ENCODE results near the gene MTMR1.

Gene MTMR1

DNA sequence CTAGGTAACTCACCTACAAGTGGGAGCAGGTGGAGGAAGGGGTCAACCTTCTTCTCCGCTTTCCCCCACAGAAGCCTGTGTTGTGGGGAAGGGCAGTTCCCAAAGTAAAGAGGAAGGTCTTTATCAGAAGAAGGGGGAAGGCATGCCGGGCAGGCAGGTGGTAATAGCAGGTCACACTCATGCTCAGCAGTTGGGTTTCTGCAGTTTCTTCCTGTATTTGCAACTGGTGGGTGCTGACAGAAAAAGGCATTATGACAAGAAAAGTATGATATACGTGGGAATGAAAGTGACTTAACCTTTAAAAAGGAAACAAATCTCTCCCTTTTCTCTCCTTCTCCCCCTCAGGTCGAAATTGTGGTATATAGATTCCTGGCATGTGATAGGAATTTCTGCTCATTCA lies 3.7 kb downstream of the MTMR1 start:
- DNase-seq (ENCODE audit: low read depth in 2 of 2), result no peak

DNA sequence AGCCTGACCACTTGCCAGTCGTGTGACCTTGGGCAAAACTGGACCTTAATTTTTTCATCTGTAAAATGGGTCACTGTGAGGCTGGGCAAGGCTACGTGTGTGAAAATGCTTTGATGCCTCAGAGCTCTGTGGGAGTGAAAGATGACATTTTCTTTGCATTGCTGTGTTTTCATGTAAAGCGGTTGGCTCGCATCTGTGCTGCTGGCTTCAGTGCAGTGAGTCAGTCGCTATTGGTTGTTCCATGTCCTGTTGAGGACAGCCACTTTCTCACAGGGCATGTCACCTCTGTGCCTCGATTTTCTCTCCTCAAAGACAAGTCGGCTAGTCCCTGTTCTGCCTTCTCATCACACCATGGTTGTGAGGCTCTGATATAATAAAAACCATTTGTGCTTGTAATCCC lies 4.4 kb downstream of the MTMR1 start:
- no peak for DNase-seq (ENCODE audit: low read depth in 2 of 2)

DNA sequence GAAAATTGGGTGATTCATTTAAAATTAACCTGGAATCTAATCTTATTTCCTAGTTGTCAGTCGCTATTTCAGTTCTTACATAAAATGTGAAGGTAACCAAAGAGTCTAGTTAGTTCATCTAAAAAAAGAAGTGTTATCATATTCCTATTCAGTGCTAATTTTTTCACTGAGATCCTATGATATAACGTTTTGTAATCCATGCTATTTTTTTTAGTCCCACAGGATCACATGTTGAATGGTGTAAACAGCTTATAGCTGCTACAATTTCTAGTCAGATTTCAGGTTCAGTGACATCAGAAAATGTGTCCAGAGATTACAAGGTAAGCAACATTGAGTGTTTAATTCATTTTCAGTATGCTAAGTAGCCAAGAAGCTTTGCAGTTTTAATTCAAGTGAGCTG lies 5.8 kb downstream of the MTMR1 start:
- no peak for DNase-seq (ENCODE audit: low read depth in 2 of 2)

DNA sequence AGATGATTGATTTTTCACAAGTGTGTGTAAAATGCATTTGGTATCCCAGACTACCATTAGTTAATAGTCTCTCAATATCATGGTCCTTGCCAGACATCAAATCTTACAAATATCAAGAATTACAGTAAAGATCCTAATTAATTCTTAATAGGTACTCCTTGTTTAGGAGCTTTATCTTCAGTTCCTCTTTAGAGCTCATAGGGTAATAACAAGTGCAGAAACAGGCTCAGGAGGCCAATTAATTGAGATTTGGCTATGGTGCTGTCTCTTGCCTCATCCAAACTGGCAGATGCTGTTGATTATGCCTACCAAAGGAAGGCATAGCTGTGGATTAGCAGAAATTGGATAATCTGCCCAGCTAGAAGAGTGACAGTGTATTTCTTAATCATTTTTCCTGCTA lies 6.9 kb downstream of the MTMR1 start:
- DNase-seq (ENCODE audit: low read depth in 2 of 2), result no peak

DNA sequence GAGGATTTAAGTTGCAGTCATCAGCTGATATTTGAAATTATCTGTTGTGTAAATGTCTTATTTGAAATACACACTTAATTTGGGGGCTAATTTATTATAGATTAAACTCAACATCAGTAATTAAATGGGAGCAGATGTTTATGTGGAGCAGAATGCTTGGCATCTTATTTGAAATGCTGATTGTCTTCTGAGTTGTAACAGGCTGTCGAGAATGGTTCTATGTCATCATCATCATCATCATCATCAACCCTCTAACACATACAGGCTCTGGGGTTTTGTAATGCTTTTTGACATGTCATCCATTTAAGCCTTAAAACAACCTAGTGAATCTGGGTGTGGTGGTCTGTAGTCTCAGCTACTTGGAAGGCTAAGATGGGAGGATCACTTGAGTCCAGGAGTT lies 8.2 kb downstream of the MTMR1 start:
- DNase-seq (ENCODE audit: low read depth in 2 of 2), result no peak

DNA sequence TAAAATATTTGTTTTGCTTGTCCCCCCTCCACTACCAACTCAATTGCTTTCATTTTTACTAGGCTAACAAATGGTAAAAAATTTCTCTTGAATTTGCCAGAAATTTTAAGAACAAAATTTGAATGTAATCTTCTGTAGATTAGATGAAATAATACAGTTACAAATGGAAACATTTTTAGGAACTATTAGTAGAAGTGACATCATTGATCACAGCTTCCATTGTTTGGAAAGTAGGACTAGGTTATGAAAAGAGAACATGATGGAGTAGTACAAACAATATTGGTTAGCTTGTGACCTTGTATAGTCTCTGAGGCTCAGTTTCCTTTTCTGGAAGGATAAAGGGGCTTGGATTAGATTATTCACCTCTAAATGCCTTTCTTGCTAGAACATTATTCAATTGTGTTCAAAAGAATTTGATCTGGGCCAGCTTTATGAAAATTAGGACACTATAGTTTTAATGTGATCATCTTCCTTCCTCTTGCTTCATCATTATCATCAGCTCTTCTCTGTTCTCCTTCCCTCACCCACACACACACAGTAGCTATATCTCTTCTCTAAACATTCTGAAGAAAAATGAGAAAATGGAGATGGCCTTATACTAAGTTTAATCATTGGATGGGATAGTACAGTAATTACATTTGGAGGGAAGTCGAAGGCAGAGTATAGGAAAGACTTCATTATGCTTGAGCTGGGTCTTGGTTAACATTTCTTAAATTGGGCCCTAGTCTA lies 9.9 kb downstream of the MTMR1 start:
- DNase-seq (ENCODE audit: low read depth in 2 of 2), result no peak

DNA sequence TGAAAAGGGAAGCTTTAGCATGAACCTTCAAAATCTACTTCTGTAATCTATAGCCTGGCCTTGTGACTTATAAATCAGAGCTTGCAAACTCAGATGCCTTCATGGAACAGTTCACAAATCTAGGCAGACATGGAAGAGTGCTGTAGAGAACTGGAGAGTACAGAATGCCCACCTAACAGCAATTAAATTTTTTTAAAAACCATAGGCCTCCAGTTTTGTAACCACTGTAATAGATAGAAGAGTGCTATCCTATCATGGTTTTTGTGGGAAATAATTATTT lies 10.4 kb downstream of the MTMR1 start:
- DNase-seq (ENCODE audit: low read depth in 2 of 2), result no peak

DNA sequence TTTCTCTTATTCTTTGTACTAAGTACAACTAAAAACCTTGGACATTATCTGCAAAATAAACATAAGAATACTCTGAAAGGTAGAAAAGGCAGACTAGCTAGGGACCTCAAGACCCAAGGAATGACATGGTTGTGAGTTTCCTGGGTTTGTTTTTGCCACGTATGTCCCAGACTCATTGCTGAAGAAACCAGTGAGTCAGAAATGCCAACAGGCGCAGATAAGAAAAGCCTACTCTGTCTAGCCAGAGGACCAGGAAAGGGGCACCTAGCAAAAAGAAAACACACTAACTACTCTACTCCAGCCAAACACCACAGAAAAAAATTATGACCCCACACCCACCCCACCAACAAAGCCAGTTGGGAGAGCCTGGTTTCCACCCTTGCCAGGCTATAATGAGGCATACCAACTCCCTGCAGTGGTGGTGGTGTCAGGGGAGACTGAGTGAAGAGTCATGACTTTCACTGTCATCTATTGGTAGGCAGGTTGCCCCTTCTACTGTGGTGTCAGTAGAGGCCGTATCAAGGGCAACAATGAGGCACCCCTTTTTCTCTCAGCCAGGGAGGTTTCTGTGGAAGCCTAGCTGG lies 10.9 kb downstream of the MTMR1 start:
- DNase-seq (ENCODE audit: low read depth in 2 of 2), result no peak

DNA sequence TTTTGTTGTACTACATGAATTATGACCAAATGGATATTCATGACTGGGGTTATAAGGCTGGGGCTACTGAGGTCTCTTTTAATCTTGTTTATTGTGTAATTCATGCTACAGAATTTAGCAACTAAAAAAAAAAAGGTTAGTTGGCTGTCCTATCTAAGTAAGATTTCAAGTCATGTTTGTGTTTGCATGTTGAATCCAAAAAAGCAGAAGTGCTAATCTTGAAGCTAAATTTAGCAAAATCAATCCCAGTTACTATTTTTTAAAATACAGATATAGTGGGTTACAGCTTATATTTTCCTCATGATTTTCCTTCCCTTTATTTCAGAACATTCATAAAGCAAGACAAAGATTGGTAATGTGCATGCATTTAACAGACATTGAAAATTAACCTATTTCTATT lies 19.4 kb downstream of the MTMR1 start:
- no peak for DNase-seq (ENCODE audit: low read depth in 2 of 2)

DNA sequence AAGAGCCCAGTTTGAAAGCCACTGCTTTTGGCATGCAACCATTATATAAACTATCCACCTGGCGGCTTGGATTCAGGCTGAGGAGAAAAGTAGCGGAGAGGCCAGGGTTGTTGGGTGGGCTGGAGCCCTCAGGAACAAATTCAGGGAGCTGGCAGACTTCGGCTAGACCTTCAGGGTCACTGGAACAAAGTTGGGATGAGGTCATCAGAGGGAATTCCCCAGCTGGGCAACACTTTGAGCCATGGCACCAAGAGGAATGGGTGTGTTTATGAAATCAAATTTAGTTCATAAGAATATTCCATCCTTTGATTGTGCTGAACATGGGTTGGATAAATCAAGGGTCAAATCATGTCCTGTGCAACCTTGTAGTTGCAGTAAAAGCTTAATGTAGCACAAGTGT lies 22.0 kb downstream of the MTMR1 start:
- no peak for DNase-seq (ENCODE audit: low read depth in 2 of 2)

DNA sequence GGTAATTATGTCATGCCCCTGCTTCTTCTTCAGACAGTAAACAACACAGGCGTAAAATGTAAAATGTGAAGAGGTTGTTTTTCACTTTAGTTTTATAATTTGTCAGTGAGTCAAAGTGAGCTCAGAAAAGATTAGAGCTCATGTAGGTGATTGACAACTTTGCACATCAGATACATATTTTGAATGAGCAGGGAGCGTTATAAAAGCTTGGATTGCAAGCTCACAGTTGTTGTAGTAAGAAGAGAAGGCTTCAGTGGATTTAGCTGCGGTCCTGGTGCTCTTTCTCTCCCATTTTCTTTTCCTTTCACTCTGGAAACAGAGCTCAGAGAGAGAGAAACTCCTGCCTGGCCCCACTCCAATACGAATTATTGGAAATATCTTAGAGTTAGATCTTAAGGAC lies 26.4 kb downstream of the MTMR1 start:
- DNase-seq (ENCODE audit: low read depth in 2 of 2), result no peak

DNA sequence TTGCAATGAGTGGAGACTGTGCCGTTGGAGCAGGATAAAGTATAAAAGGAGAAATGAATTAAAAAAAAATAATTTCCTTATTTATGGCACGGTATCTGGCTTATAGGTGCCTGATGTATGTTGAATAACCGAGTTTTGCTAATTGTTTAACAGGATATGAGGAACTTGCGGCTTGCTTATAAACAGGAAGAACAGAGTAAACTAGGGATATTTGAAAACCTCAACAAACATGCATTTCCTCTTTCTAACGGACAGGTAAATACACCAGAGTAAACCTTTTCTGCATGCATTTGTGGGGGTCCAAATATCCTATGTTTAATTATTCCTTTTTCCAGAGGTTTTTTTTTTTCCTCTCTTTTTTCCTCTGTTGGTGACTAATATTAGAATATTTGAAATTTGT lies 36.8 kb downstream of the MTMR1 start:
- no peak for DNase-seq (ENCODE audit: low read depth in 2 of 2)

DNA sequence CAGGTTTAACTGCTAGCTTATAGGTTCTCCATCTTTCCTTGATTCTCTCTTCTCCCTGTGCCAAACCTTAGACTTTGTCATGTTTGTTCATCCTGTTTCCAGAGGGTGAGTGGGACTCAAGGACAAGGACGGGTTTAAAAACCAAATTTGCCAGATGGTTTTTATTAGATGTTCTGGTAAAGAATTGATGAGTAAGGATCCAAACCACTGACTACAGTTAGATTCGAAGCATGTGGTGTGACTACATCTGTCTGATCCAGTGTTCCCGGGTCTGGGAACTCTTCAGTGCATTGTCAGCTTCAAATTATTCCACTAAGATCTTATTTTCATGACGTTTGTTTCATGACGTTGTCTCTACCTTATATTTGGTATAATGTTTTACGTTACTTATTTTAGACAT lies 37.5 kb downstream of the MTMR1 start:
- DNase-seq (ENCODE audit: low read depth in 2 of 2), result peak; percentile 42 to 49

DNA sequence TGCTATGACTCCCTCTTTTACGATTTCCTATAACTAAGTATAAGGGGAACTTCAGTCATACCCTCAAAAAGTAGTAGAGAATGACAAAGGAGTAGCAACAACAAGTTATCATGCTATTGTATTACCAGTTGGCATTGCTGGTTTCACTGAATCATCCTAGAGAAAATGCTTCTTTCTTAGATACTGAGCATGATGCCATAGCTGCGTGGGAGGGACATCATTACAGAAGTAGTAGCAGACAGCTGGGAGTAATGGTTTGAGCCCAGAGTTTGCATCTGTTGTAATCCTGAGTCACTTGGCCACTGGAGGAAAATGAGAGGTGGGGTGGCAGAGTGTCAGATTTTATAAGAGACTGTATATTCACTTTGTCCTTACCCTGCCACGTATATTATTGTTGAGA lies 38.6 kb downstream of the MTMR1 start:
- peak; percentile 52 to 59 for DNase-seq (ENCODE audit: low read depth in 2 of 2)

DNA sequence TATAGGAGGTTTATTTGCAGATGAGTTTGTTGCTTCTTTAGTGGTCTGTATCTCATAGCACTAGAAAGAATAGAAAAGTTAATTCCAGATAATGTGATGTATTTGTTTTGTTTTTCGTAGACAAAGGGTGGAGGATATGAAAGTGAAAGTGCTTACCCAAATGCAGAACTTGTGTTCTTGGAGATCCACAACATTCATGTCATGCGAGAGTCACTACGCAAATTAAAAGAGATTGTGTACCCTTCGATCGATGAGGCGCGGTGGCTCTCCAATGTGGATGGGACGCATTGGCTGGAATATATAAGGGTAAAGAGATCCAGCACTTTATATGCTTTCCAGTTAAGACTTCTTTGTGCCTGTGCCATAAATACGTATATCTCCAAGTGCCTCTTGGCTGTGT lies 43.3 kb downstream of the MTMR1 start:
- no peak for DNase-seq (ENCODE audit: low read depth in 2 of 2)

DNA sequence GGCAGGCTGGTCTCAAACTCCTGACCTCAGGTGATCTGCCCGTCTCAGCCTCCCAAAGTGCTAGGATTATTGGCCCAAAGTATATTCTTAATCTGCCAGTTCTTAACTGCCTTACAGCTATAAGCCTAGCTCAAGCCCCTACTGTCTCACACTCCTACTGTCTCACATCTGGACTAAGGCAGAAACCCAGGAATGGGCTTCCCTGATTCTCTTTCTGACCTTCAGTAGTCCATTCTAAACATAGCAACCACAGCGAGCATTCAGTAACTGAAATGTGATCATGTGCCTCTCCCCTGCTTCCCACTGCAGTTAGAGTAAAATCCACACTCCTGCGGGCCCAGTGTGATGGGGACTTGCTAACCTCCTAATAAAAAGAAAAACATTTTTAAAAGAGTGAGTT lies 58.9 kb downstream of the MTMR1 start:
- DNase-seq (ENCODE audit: low read depth in 2 of 2), result no peak

DNA sequence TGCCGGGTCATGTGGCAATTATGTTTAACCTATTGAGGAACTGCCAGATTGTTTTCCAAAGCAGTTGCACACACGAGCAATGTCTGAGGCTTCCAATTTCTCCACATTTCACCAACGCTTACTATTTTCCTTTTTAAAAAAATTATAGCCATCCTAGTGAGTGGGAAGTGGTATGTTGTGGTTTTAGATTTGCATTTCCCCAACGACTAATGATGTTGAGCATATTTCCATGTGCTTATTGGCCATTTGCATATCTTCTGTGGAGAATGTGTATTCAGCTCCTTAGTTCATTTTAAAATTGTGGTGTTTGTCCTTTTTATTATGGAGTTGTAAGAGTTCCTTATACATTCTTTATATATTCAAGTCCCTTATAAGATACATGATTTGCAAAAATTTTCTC lies 60.2 kb downstream of the MTMR1 start:
- DNase-seq (ENCODE audit: low read depth in 2 of 2), result no peak

DNA sequence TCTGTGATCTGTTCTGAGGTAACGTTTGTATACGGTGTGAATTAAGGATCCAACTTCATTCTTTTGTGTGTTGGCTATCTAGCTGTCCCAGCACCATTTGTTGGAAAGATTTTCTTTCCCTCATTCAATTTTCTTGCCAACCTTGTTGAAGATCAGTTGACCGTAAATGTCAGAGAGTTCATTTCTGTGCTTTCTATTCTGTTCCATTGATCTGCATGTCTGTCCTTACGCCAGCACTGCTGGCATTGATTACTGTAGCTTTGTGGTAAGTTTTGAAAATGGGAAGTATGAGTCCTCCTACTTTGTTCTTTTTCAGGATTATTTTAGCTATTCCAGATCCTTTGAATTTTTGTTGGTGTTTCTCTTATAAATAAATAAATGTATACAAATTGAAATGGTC lies 60.8 kb downstream of the MTMR1 start:
- DNase-seq (ENCODE audit: low read depth in 2 of 2), result no peak

DNA sequence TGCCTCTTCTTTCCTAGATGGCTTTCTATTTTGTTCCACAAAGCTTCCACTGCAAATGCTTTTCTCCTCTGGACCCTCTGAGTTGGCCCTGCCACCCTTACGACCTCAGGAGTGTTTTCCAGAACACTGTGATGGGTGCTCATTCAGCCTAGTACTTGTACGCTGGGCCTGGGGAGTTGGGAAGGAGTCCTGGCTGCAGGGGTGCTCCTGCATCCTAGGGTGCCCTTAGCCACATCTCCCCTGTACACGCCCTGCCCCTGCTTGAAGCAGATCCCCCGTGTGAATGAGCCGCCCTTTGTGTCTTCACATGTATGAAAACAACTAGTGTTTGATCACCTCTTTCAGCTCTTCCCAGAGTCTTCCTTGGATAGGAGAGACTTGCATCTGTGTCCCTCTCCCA lies 64.2 kb downstream of the MTMR1 start:
- no peak for DNase-seq (ENCODE audit: low read depth in 2 of 2)

DNA sequence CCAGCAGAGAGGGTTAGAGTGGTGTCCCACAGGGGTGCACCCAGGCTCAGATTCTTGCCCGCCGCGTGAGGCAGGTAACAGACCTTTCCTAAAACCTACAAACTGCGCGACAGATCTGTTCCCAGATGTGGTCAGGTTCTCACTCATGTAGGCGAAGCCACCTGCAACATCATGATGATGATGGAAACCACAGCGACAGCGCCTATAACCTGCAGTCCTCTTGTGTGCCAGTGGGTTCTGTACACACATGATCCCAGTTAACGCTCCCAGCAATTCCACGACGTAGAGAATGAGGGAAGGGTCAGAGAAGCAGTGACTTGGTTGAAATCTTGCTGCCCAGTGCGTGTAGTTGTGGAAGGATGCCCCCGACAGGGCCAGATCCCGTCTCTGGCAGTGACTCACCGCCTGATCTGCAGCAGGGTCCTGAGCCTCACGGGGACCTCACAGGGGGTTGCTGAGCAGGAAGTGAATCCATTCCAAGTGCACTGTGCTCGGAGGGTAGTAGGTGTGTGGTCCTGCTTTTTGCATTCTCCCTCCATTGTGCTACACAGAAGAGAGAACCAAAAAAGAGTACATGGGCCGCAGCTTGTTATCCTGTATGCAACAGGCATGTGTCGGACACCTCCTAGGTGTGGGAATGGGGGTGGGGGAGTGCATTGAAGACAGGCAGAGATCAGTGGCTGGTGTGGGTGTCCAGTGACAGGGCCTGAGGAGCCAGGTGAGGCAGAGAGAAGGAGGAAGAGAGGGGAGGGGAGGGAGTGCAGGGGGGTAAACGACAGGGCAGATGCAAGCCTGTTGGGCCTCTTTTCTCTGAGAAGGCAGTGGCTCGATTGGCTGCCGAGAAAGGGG lies 66.6 kb downstream of the MTMR1 start:
- no peak for DNase-seq (ENCODE audit: low read depth in 2 of 2)

DNA sequence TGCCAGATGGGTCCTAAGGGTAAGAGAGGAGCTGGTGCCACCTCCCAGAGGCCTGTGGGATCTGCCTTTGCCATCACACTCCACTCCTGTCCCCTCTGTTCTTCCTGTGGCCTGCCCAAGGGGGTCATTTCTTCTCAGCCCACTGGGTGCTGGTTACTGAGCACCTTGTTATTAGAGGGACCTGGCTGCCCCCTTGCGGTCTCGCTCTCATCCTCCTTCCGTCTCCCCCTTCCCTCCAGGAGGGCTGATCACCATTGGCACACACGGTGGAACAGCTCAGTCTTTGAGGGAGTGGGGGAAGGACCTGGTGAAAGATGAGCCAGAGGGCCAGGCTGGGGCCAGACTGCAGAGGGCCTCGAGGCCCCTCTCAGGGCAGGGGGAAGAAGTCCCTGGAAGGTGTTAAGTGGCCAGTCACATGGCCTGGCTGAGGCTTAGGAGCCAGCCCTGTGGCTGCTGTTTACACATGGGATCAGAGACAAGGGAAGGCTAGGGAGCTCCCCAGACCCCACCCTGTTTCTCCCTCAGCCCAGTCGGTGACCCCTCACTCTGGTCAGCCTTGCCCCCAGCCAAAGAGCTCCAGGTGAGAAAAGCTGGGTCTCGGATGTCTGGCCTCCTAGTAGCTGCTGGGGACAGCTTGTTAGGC lies 68.1 kb downstream of the MTMR1 start:
- DNase-seq (ENCODE audit: low read depth in 2 of 2), result no peak

DNA sequence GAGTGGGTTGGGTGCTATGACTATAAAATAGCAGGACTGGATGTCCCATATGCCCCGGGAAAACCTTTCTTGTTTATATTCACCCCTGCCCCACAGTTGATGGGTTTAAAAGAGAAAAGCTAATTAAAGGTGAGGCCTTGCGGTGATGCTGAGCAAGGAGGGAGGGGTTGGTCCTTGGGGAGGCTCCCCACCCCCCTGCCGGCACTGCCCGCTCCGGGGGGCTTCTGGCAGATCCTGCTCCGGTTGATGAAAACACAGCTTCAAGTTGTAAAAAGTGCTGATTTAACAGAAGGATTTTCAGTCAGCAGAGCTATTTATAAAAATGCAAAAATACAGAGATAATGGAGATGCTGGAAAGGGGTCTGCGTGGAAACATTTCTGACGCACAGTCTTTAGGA lies 68.6 kb downstream of the MTMR1 start:
- DNase-seq (ENCODE audit: low read depth in 2 of 2), result no peak

All from fibroblast of skin of left biceps (primary cell).